WTC11 (cell line): ENCODE data around the gene PRDM5. TPM values are rescaled to one million over a fixed set of nuclear protein-coding genes. Genes with fewer than 3 reads are reported as not detected.

Source experiments
- ATAC-seq: fragments of 200-7000 bp; cut with Tn5 transposase; 2 replicates; pipeline ENCODE4 v1.10.0; 2021; ENCODE audit warnings: mild to moderate bottlenecking, moderate library complexity
- CTCF ChIA-PET: fragments of 300-600 bp; sonication (Branson Sonifier 250); formaldehyde crosslinking; loops from one replicate; lab custom pipeline; 2021; ENCODE audit warnings: antibody characterized with exemption; lab: Charles Lee
- POLR2A ChIA-PET: fragments of 350-600 bp; sonication (Branson Sonifier 250); formaldehyde crosslinking; loops from one replicate; lab custom pipeline; 2021; ENCODE audit warnings: antibody characterized with exemption; lab: Charles Lee
- DNase-seq: peaks from one replicate; pipeline ENCODE4 v3.0.0; 2021; ENCODE audit warnings: low spot score
- H3K27ac Mint-ChIP-seq: 2 replicates; pipeline ENCODE4 v1.8.0; 2021; ENCODE audit warnings: mixed read lengths
- H3K27me3 Mint-ChIP-seq: 2 replicates; pipeline ENCODE4 v1.8.0; 2021; ENCODE audit warnings: low read depth, mild to moderate bottlenecking, moderate library complexity, mixed read lengths
- H3K36me3 Mint-ChIP-seq: 2 replicates; pipeline ENCODE4 v1.8.0; 2021; ENCODE audit warnings: mixed read lengths
- H3K4me1 Mint-ChIP-seq: 2 replicates; pipeline ENCODE4 v1.8.0; 2022; ENCODE audit warnings: mixed read lengths
- H3K4me3 Mint-ChIP-seq: 2 replicates; pipeline ENCODE4 v1.8.0; 2021; ENCODE audit warnings: mild to moderate bottlenecking, moderate library complexity, mixed read lengths
- H3K9me3 Mint-ChIP-seq: 2 replicates; pipeline ENCODE4 v1.8.0; 2021; ENCODE audit warnings: mixed read lengths
- ATF2 ChIP-seq: sonication (generic); formaldehyde crosslinking; IDR thresholded peaks from 2 replicates; pipeline ENCODE4 v1.8.1; 2022; ENCODE audit warnings: low read depth, missing genetic modification reagents, borderline replicate concordance
- CREB1 ChIP-seq: sonication (generic); formaldehyde crosslinking; IDR thresholded peaks from 2 replicates; pipeline ENCODE4 v1.8.0; 2023; ENCODE audit warnings: mild to moderate bottlenecking, missing genetic modification reagents
- EMX1 ChIP-seq: fragments of 250-450 bp; sonication (Bioruptor Pico); IDR thresholded peaks from 2 replicates; pipeline ENCODE4 v1.8.0; 2021; ENCODE audit warnings: mild to moderate bottlenecking
- ERG ChIP-seq: fragments of 250-450 bp; sonication (Bioruptor Pico); IDR thresholded peaks from 2 replicates; pipeline ENCODE4 v1.8.0; 2021; ENCODE audit warnings: mild to moderate bottlenecking
- FOXJ3 ChIP-seq: sonication (generic); formaldehyde crosslinking; IDR thresholded peaks from 2 replicates; pipeline ENCODE4 v1.9.0; 2021; ENCODE audit warnings: missing genetic modification reagents, mild to moderate bottlenecking, borderline replicate concordance
- NFATC4 ChIP-seq: fragments of 250-450 bp; sonication (Bioruptor Pico); IDR thresholded peaks from 2 replicates; pipeline ENCODE4 v1.9.0; 2021; ENCODE audit warnings: mild to moderate bottlenecking
- NFE2L1 ChIP-seq: sonication (generic); formaldehyde crosslinking; IDR thresholded peaks from 2 replicates; pipeline ENCODE4 v1.8.1; 2023; ENCODE audit warnings: missing genetic modification reagents
- NFYB ChIP-seq: sonication (generic); formaldehyde crosslinking; conservative IDR thresholded peaks from 2 replicates; pipeline ENCODE4 v1.8.0; 2022; ENCODE audit warnings: low read depth, missing genetic modification reagents
- NR3C1 ChIP-seq: sonication (generic); formaldehyde crosslinking; conservative IDR thresholded peaks from 2 replicates; pipeline ENCODE4 v1.8.1; 2023; ENCODE audit warnings: low read depth, mild to moderate bottlenecking, missing genetic modification reagents
- OVOL2 ChIP-seq: fragments of 250-450 bp; sonication (Bioruptor Pico); IDR thresholded peaks from 2 replicates; pipeline ENCODE4 v1.9.0; 2021; ENCODE audit warnings: mild to moderate bottlenecking, borderline replicate concordance
- RORB ChIP-seq: fragments of 250-450 bp; sonication (Bioruptor Pico); IDR thresholded peaks from 2 replicates; pipeline ENCODE4 v1.9.0; 2021; ENCODE audit warnings: mild to moderate bottlenecking
- SOX15 ChIP-seq: fragments of 250-450 bp; sonication (Bioruptor Pico); IDR thresholded peaks from 2 replicates; pipeline ENCODE4 v1.9.0; 2021; ENCODE audit warnings: mild to moderate bottlenecking
- SP1 ChIP-seq: sonication (generic); formaldehyde crosslinking; conservative IDR thresholded peaks from 2 replicates; pipeline ENCODE4 v1.8.1; 2022; ENCODE audit warnings: missing genetic modification reagents
- TEAD1 ChIP-seq: sonication (generic); formaldehyde crosslinking; IDR thresholded peaks from 2 replicates; pipeline ENCODE4 v1.8.0; 2022; ENCODE audit warnings: mild to moderate bottlenecking, missing genetic modification reagents
- TEAD4 ChIP-seq: sonication (generic); formaldehyde crosslinking; IDR thresholded peaks from 2 replicates; pipeline ENCODE4 v1.8.0; 2022; ENCODE audit warnings: mild to moderate bottlenecking, missing genetic modification reagents
- TP53 ChIP-seq: sonication (generic); formaldehyde crosslinking; IDR thresholded peaks from 2 replicates; pipeline ENCODE4 v1.8.1; 2023; ENCODE audit warnings: mild to moderate bottlenecking, missing genetic modification reagents
- USF1 ChIP-seq: sonication (generic); formaldehyde crosslinking; IDR thresholded peaks from 2 replicates; pipeline ENCODE4 v1.8.0; 2022; ENCODE audit warnings: mild to moderate bottlenecking, missing genetic modification reagents
- ZBTB43 ChIP-seq: sonication (generic); formaldehyde crosslinking; IDR thresholded peaks from 2 replicates; pipeline ENCODE4 v1.8.1; 2023; ENCODE audit warnings: mild to moderate bottlenecking, missing genetic modification reagents
- ZNF219 ChIP-seq: sonication (generic); formaldehyde crosslinking; IDR thresholded peaks from 2 replicates; pipeline ENCODE4 v1.8.0; 2023; ENCODE audit warnings: missing genetic modification reagents, mild to moderate bottlenecking, borderline replicate concordance
- ZNF317 ChIP-seq: sonication (generic); formaldehyde crosslinking; IDR thresholded peaks from 2 replicates; pipeline ENCODE4 v1.8.1; 2023; ENCODE audit warnings: low read depth, mild to moderate bottlenecking, moderate library complexity, missing genetic modification reagents, borderline replicate concordance
- ZNF396 ChIP-seq: fragments of 250-450 bp; sonication (Bioruptor Pico); IDR thresholded peaks from 2 replicates; pipeline ENCODE4 v1.8.0; 2021; ENCODE audit warnings: mild to moderate bottlenecking, moderate library complexity, borderline replicate concordance
- total RNA-seq: library from RNA; stranded (reverse); gene quantifications from 3 replicates; pipeline ENCODE4 v1.2.3, GENCODE V29; 2021
- TF ChIP-seq, protein P1 (sequence below): sonication (generic); formaldehyde crosslinking; IDR thresholded peaks from 2 replicates; pipeline ENCODE4 v1.8.0; 2022; ENCODE audit warnings: mild to moderate bottlenecking, missing genetic modification reagents
- TF ChIP-seq, protein P2 (sequence below): sonication (generic); formaldehyde crosslinking; IDR thresholded peaks from 2 replicates; pipeline ENCODE4 v1.8.1; 2022; ENCODE audit warnings: low read depth, mild to moderate bottlenecking, moderate library complexity, missing genetic modification reagents, borderline replicate concordance
- TF ChIP-seq, protein P3 (sequence below): fragments of 250-450 bp; sonication (Bioruptor Pico); IDR thresholded peaks from 2 replicates; pipeline ENCODE4 v2.1.2; 2022; ENCODE audit warnings: mild to moderate bottlenecking, moderate library complexity
- TF ChIP-seq, protein P4 (sequence below): sonication (generic); formaldehyde crosslinking; IDR thresholded peaks from 2 replicates; pipeline ENCODE4 v1.8.0; 2023; ENCODE audit warnings: missing genetic modification reagents
- TF ChIP-seq, protein P5 (sequence below): sonication (generic); formaldehyde crosslinking; IDR thresholded peaks from 2 replicates; pipeline ENCODE4 v1.8.1; 2022; ENCODE audit warnings: mild to moderate bottlenecking, missing genetic modification reagents, moderate library complexity, borderline replicate concordance

Gene PRDM5
- total RNA-seq, 1 experiment from 2014 or later: 47.0 TPM

GRCh38 chr4:120893314-120893713 is 29.2 kb downstream of the PRDM5 start:
- TF ChIP-seq NFYB: no peak
- TF ChIP-seq, protein P1, sequence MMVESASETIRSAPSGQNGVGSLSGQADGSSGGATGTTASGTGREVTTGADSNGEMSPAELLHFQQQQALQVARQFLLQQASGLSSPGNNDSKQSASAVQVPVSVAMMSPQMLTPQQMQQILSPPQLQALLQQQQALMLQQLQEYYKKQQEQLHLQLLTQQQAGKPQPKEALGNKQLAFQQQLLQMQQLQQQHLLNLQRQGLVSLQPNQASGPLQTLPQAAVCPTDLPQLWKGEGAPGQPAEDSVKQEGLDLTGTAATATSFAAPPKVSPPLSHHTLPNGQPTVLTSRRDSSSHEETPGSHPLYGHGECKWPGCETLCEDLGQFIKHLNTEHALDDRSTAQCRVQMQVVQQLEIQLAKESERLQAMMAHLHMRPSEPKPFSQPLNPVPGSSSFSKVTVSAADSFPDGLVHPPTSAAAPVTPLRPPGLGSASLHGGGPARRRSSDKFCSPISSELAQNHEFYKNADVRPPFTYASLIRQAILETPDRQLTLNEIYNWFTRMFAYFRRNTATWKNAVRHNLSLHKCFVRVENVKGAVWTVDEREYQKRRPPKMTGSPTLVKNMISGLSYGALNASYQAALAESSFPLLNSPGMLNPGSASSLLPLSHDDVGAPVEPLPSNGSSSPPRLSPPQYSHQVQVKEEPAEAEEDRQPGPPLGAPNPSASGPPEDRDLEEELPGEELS (CRISPR knock-in tag): no peak
- TF ChIP-seq NFE2L1 (CRISPR knock-in tag): no peak
- TF ChIP-seq, protein P2, sequence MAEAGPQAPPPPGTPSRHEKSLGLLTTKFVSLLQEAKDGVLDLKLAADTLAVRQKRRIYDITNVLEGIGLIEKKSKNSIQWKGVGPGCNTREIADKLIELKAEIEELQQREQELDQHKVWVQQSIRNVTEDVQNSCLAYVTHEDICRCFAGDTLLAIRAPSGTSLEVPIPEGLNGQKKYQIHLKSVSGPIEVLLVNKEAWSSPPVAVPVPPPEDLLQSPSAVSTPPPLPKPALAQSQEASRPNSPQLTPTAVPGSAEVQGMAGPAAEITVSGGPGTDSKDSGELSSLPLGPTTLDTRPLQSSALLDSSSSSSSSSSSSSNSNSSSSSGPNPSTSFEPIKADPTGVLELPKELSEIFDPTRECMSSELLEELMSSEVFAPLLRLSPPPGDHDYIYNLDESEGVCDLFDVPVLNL (CRISPR knock-in tag): no peak
- TF ChIP-seq ZNF317 (CRISPR knock-in tag): no peak
- TF ChIP-seq ERG (CRISPR knock-in tag): no peak
- no peak for TF ChIP-seq SP1 (CRISPR knock-in tag)
- TF ChIP-seq, protein P3, sequence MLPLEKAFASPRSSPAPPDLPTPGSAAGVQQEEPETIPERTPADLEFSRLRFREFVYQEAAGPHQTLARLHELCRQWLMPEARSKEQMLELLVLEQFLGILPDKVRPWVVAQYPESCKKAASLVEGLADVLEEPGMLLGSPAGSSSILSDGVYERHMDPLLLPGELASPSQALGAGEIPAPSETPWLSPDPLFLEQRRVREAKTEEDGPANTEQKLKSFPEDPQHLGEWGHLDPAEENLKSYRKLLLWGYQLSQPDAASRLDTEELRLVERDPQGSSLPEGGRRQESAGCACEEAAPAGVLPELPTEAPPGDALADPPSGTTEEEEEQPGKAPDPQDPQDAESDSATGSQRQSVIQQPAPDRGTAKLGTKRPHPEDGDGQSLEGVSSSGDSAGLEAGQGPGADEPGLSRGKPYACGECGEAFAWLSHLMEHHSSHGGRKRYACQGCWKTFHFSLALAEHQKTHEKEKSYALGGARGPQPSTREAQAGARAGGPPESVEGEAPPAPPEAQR: no peak
- TF ChIP-seq TEAD4 (CRISPR knock-in tag): no peak
- no peak for TF ChIP-seq ZNF396 (CRISPR knock-in tag)
- no peak for TF ChIP-seq CREB1 (CRISPR knock-in tag)
- TF ChIP-seq EMX1: no peak
- no peak for TF ChIP-seq USF1 (CRISPR knock-in tag)
- Mint-ChIP-seq H3K9me3 (peaks cover 38% of the 10 kb centered on the region), H3K36me3 (peaks cover 44% of the 10 kb centered on the region), H3K4me3 (no peak overlapping the region), H3K4me1 (peaks cover 6% of the 10 kb centered on the region), H3K27me3 (0 out of 2 replicates have a peak, but pooled peaks cover 2% of the 10 kb centered on the region), H3K27ac (peak overlapping the region; percentile 47; the same call in 1 of the 2 replicates)
- CTCF ChIA-PET: no interaction called here
- POLR2A ChIA-PET: no interaction called here
- ATAC-seq: no peak
- no peak for DNase-seq

- Mint-ChIP-seq H3K4me1 (no peaks in the 10 kb centered on the region), H3K4me3 (no peak overlapping the region), H3K27me3 (no peaks in the 10 kb centered on the region), H3K36me3 (peaks cover 26% of the 10 kb centered on the region), H3K9me3 (peaks cover 31% of the 10 kb centered on the region), H3K27ac (no peak overlapping the region)
- CTCF ChIA-PET: interaction anchor here (1.5 kb wide), 1 partner anchor 43 kb away, joined by 3 read pairs; no protein-coding TSS in a partner anchor
- DNase-seq (no peak), ATAC-seq (no peak)
- POLR2A ChIA-PET: no interaction called here
- TF ChIP-seq, protein P4, sequence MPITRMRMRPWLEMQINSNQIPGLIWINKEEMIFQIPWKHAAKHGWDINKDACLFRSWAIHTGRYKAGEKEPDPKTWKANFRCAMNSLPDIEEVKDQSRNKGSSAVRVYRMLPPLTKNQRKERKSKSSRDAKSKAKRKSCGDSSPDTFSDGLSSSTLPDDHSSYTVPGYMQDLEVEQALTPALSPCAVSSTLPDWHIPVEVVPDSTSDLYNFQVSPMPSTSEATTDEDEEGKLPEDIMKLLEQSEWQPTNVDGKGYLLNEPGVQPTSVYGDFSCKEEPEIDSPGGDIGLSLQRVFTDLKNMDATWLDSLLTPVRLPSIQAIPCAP (CRISPR knock-in tag): no peak
- no peak for TF ChIP-seq ATF2 (CRISPR knock-in tag)
- no peak for TF ChIP-seq SOX15 (CRISPR knock-in tag)
- TF ChIP-seq FOXJ3 (CRISPR knock-in tag): no peak
- TF ChIP-seq OVOL2: no peak
- no peak for TF ChIP-seq NFATC4 (CRISPR knock-in tag)
- TF ChIP-seq, protein P5, sequence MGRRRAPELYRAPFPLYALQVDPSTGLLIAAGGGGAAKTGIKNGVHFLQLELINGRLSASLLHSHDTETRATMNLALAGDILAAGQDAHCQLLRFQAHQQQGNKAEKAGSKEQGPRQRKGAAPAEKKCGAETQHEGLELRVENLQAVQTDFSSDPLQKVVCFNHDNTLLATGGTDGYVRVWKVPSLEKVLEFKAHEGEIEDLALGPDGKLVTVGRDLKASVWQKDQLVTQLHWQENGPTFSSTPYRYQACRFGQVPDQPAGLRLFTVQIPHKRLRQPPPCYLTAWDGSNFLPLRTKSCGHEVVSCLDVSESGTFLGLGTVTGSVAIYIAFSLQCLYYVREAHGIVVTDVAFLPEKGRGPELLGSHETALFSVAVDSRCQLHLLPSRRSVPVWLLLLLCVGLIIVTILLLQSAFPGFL (CRISPR knock-in tag): no peak
- TF ChIP-seq TEAD1 (CRISPR knock-in tag): no peak
- TF ChIP-seq ZNF219: no peak
- no peak for TF ChIP-seq ZBTB43 (CRISPR knock-in tag)
- no peak for TF ChIP-seq NR3C1 (CRISPR knock-in tag)
- no peak for TF ChIP-seq RORB (CRISPR knock-in tag)
- TF ChIP-seq TP53 (CRISPR knock-in tag): no peak
Measured at GRCh38 chr4:120886191-120886590, 36.3 kb downstream of the PRDM5 start.
